Central memory CD8-positive, alpha-beta T cell (primary cell): ENCODE results near the gene ING3.
A peak's percentile ranks its signal among the peaks of the same experiment; 100 is the strongest.

Source experiments
- ATAC-seq: fragments of 150-1000 bp; cut with Tn5 transposase; replicated peaks from 2 replicates; pipeline ENCODE4 v1.10.0; 2022; ENCODE audit warnings: mild to moderate bottlenecking, moderate FRiP score, moderate number of reproducible peaks; ENCODE audit not compliant: poor library complexity, severe bottlenecking; ENCODE audit errors: extremely low read depth
- DNase-seq, 2 donors: peaks; one replicate each; pipeline ENCODE4 v3.0.0; 2021; ENCODE audit warnings: low spot score in 2 of 2
- H3K27ac Mint-ChIP-seq: one replicate; pipeline ENCODE4 v1.8.0; 2022; ENCODE audit warnings: low read depth, mild to moderate bottlenecking, moderate library complexity, mixed read lengths
- H3K27me3 Mint-ChIP-seq: one replicate; pipeline ENCODE4 v1.8.0; 2022; ENCODE audit warnings: mixed read lengths
- H3K36me3 Mint-ChIP-seq: one replicate; pipeline ENCODE4 v1.8.0; 2022; ENCODE audit warnings: mild to moderate bottlenecking, moderate library complexity, mixed read lengths; ENCODE audit not compliant: insufficient read depth
- H3K4me1 Mint-ChIP-seq: one replicate; pipeline ENCODE4 v1.8.0; 2022; ENCODE audit warnings: mixed read lengths
- H3K4me3 Mint-ChIP-seq: one replicate; pipeline ENCODE4 v1.8.0; 2022; ENCODE audit warnings: mild to moderate bottlenecking, moderate library complexity, mixed read lengths
- H3K9me3 Mint-ChIP-seq: one replicate; pipeline ENCODE4 v1.8.0; 2022; ENCODE audit warnings: mixed read lengths

Gene ING3

DNA sequence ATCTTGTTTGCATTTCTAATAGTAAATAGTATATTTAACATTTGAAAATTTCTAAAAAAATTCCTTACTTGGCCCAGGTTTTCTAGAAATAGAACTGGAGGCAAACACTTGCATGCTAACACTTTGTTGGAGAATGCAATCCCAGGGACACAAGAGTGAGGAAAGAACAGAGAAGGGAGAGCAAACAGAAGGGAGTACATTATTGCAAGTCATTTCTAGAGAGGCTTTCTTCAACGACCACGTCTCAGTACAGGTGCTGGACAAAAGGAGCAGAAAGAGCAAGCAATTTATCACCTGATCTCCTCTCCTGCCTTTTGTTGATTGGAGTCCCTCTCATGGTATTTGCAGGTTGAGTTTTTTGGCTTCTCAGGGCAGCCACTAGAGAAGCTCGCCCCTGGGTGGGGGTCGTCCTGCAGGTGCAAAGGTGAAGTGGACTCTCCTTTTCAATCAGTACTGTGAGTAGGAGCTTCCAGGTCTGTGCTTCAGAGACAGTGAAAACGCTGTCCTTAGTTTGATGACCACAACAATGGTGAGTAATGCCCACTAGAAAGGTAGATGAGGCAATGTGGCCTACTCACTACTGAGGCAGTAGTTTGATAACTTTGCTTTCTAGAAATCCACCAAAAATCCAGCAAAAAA, 43.1 kb downstream of the ING3 start:
- peaks cover 79% of the 10 kb centered on the region for H3K27me3 Mint-ChIP-seq
- no peak for DNase-seq

GRCh38 chr7:120994512-120995410, 44.2 kb downstream of the ING3 start:
- no peaks in the 10 kb centered on the region for H3K36me3 Mint-ChIP-seq
- no peak overlapping the region for H3K4me3 Mint-ChIP-seq
- no peaks in the 10 kb centered on the region for H3K9me3 Mint-ChIP-seq
- ATAC-seq: no peak
- DNase-seq: no peak
- H3K27me3 Mint-ChIP-seq: peaks cover 68% of the 10 kb centered on the region
- no peak overlapping the region for H3K27ac Mint-ChIP-seq
- H3K4me1 Mint-ChIP-seq: peaks cover 14% of the 10 kb centered on the region

More for the DNA sequence above, 43.1 kb downstream of the ING3 start:
- Mint-ChIP-seq H3K36me3 (no peaks in the 10 kb centered on the region), H3K4me3 (no peak overlapping the region), H3K4me1 (peaks cover 20% of the 10 kb centered on the region), H3K27ac (no peak overlapping the region), H3K9me3 (no peaks in the 10 kb centered on the region)
- ATAC-seq: no peak

DNA sequence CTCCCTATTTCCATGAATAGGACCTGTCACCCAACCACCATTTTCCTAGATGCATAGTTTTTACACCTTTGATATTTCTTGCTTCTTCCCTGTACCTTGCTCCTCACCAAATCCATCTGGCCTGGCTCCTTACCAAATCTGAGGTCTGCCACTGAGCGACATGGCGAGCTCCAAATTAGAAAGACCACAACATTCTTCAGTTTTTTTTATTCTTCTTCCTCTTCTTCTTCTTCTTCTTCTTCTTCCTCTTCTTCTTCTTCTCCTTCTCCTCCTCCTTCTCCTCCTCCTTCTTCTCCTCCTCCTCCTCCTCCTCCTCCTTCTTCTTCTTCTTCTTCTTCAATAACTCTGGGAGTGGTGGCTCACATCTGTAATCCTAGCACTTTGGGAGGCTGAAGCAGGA, 45.1 kb downstream of the ING3 start:
- Mint-ChIP-seq H3K4me3 (no peak overlapping the region), H3K9me3 (no peaks in the 10 kb centered on the region), H3K4me1 (peaks cover 14% of the 10 kb centered on the region), H3K27me3 (peaks cover 59% of the 10 kb centered on the region), H3K36me3 (no peaks in the 10 kb centered on the region), H3K27ac (no peak overlapping the region)
- no peak for ATAC-seq
- DNase-seq: no peak

- H3K4me1 Mint-ChIP-seq: peaks cover 14% of the 10 kb centered on the region
- no peaks in the 10 kb centered on the region for H3K36me3 Mint-ChIP-seq
- H3K9me3 Mint-ChIP-seq: no peaks in the 10 kb centered on the region
- peaks cover 51% of the 10 kb centered on the region for H3K27me3 Mint-ChIP-seq
- H3K27ac Mint-ChIP-seq: no peak overlapping the region
- ATAC-seq: peak; percentile 81
- H3K4me3 Mint-ChIP-seq: no peak overlapping the region
- DNase-seq: peak in 1 of 2 donors; percentile 32
Measured at GRCh38 chr7:120996333-120996987, 45.9 kb downstream of the ING3 start.

DNA sequence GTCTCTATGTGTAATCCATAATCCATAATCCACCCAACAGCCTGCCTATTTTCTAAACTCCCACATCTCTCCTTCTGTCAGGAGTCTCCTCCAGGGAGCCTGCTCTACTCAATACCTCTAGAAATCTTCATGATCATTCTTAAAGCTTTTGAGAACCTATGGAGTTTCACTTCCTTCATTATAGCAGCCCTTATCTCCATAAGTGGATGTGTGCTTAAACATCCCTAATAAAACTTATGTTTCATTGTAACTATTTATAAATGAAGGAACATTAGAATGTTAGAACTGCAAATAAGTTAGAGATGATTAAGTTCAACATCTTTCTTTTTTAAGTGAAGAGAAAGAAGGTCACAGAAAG, 46.4 kb downstream of the ING3 start:
- no peak overlapping the region for H3K4me3 Mint-ChIP-seq
- ATAC-seq: no peak

DNA sequence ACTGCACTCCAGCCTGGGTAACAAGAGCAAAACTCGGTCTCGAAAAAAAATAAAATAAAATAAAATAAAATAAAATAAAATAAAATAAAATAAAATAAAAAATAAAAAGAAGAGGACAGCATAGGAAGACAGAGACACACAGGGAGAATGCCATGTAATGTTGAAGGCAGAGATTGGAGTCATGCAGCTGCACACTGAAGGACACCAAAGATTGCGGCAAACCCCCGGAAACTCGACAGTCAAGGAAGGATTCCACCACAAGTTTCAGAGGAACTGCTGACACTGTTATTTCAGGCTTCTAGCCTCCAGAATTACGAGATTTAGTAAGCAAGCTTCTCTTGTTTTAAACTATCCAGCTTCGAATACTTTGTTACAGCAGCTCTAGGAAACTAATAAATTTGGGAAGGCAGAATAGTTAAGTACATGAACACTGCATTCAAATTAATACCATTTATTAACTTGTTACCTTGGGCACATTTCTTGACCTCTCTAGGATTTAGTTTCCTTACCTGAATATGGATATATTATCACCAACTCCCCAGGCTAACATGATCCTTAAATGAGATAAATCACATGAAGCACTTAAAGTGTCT, 47.4 kb downstream of the ING3 start:
- Mint-ChIP-seq H3K36me3 (no peaks in the 10 kb centered on the region), H3K9me3 (no peaks in the 10 kb centered on the region), H3K4me1 (peaks cover 14% of the 10 kb centered on the region), H3K4me3 (no peak overlapping the region), H3K27me3 (peaks cover 46% of the 10 kb centered on the region), H3K27ac (no peak overlapping the region)
- DNase-seq (no peak), ATAC-seq (no peak)

More for the DNA sequence above, 46.4 kb downstream of the ING3 start:
- no peaks in the 10 kb centered on the region for H3K9me3 Mint-ChIP-seq
- peaks cover 46% of the 10 kb centered on the region for H3K27me3 Mint-ChIP-seq
- DNase-seq: no peak
- no peaks in the 10 kb centered on the region for H3K36me3 Mint-ChIP-seq
- peaks cover 14% of the 10 kb centered on the region for H3K4me1 Mint-ChIP-seq
- H3K27ac Mint-ChIP-seq: no peak overlapping the region

- DNase-seq: no peak
- no peak overlapping the region for H3K4me3 Mint-ChIP-seq
- no peak for ATAC-seq
- no peaks in the 10 kb centered on the region for H3K36me3 Mint-ChIP-seq
- H3K9me3 Mint-ChIP-seq: no peaks in the 10 kb centered on the region
- H3K27ac Mint-ChIP-seq: no peak overlapping the region
- peaks cover 14% of the 10 kb centered on the region for H3K4me1 Mint-ChIP-seq
- H3K27me3 Mint-ChIP-seq: peaks cover 50% of the 10 kb centered on the region
Measured at GRCh38 chr7:120998520-120998919, 47.9 kb downstream of the ING3 start.

DNA sequence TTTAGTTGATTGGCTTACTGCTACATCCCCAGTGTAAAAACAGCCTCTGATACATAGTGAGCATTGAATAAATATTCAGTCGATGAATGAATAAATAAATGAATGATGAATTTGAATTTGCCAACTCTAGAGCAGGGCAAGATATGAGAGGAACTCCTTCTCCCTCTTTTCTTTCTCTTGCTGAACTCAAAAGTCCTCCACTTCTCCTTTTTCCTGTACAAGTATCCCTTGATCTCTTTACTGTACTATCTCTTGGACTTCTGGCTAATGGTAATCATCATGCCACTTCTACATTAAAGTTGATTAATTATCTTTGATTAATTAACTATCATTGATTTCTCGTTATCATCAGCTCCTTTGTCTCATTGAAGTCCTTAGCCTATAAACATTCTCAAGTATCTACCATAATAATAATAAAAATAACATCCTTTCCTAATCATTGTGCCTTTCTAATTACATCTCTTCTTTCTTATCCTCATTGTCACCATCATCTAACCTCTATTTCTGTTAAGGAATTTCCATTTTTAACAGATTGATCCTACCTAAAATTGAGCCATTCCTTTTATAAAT, 48.5 kb downstream of the ING3 start:
- Mint-ChIP-seq H3K4me3 (no peak overlapping the region), H3K9me3 (no peaks in the 10 kb centered on the region), H3K4me1 (peaks cover 14% of the 10 kb centered on the region), H3K36me3 (no peaks in the 10 kb centered on the region), H3K27me3 (peaks cover 50% of the 10 kb centered on the region), H3K27ac (no peak overlapping the region)
- no peak for ATAC-seq
- DNase-seq: no peak

- Mint-ChIP-seq H3K4me3 (no peak overlapping the region), H3K4me1 (peaks cover 14% of the 10 kb centered on the region), H3K9me3 (no peaks in the 10 kb centered on the region), H3K27me3 (peaks cover 45% of the 10 kb centered on the region), H3K27ac (no peak overlapping the region), H3K36me3 (peaks cover 1% of the 10 kb centered on the region)
- ATAC-seq: no peak
- no peak for DNase-seq
Measured at GRCh38 chr7:121000081-121000983, 49.8 kb downstream of the ING3 start.

GRCh38 chr7:121001234-121001906, 50.8 kb downstream of the ING3 start:
- H3K4me1 Mint-ChIP-seq: peaks cover 8% of the 10 kb centered on the region
- peaks cover 1% of the 10 kb centered on the region for H3K36me3 Mint-ChIP-seq
- H3K27me3 Mint-ChIP-seq: peaks cover 43% of the 10 kb centered on the region
- no peak overlapping the region for H3K4me3 Mint-ChIP-seq
- ATAC-seq (no peak), DNase-seq (no peak)
- H3K9me3 Mint-ChIP-seq: no peaks in the 10 kb centered on the region
- no peak overlapping the region for H3K27ac Mint-ChIP-seq

DNA sequence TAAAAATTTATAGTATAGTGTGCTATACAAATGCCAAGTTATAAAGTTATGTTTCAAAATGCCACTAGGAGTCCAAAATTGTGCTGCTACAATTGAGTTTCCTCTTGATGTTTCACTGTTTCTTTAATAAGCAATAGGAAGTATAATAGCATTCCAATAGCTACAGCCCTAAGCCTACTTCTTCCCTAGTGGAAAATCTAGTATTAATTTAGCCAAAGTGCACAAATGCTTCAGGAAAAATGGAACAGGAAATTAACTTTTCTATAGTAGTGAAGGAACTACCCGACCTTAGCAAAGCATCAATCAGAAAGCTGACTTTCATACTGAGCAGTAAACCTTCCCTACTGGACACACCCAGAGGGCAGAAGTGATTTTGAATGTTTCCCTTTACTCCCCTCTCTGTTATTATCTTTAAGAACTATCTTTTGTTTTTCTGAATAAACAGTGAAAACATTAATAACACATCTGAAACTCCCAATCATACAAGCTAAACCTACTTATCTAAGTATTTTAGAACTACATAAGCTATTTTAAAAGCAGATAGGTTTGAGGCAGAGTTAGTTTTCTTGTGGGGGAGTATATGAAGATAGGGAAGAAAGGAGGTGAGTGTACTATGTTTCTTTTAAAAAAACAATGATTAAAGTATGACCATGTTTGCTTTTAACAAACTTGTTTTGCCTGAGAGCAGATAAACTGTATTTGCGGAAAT, 51.6 kb downstream of the ING3 start:
- H3K36me3 Mint-ChIP-seq: peaks cover 1% of the 10 kb centered on the region
- no peak overlapping the region for H3K4me3 Mint-ChIP-seq
- no peaks in the 10 kb centered on the region for H3K9me3 Mint-ChIP-seq
- ATAC-seq: no peak
- no peak for DNase-seq
- H3K27ac Mint-ChIP-seq: no peak overlapping the region
- H3K4me1 Mint-ChIP-seq: no peaks in the 10 kb centered on the region
- peaks cover 41% of the 10 kb centered on the region for H3K27me3 Mint-ChIP-seq
